SK-N-SH treated with all-trans-retinoic acid at 6 μM for 48 hours (cell line): ENCODE measurements around the gene MIGA1.

Experiments
- ATAC-seq: fragments of 200-7000 bp; cut with Tn5 transposase; 3 replicates; pipeline ENCODE4 v1.9.1; 2020; ENCODE audit warnings: mild to moderate bottlenecking, moderate library complexity
- ARNTL ChIP-seq: fragments of 450-650 bp; formaldehyde crosslinking; IDR thresholded peaks from 2 replicates; pipeline ENCODE4 v1.5.0; 2020; ENCODE audit warnings: low read depth, mild to moderate bottlenecking, moderate library complexity, borderline replicate concordance
- BACH2 ChIP-seq: fragments of 250-450 bp; sonication (Bioruptor Pico); IDR thresholded peaks from 2 replicates; pipeline ENCODE4 v1.9.0; 2021; ENCODE audit warnings: mild to moderate bottlenecking, borderline replicate concordance
- CREB5 ChIP-seq: fragments of 250-450 bp; sonication (Bioruptor Pico); IDR thresholded peaks from 2 replicates; pipeline ENCODE4 v1.5.1; 2020; ENCODE audit warnings: low read depth, mild to moderate bottlenecking, moderate library complexity
- CSDC2 ChIP-seq: fragments of 250-450 bp; sonication (Bioruptor Pico); IDR thresholded peaks from 2 replicates; pipeline ENCODE4 v1.5.0; 2020; ENCODE audit warnings: mild to moderate bottlenecking, moderate library complexity
- CSRNP3 ChIP-seq: fragments of 250-450 bp; sonication (Bioruptor Pico); IDR thresholded peaks from 2 replicates; pipeline ENCODE4 v1.5.1; 2021; ENCODE audit warnings: mild to moderate bottlenecking, moderate library complexity
- GLIS3 ChIP-seq: fragments of 250-450 bp; sonication (Bioruptor Pico); IDR thresholded peaks from 2 replicates; pipeline ENCODE4 v1.5.0; 2020; ENCODE audit warnings: mild to moderate bottlenecking, moderate library complexity
- ISL1 ChIP-seq: fragments of 250-450 bp; sonication (Bioruptor Pico); IDR thresholded peaks from 2 replicates; pipeline ENCODE4 v2.1.2; 2022; ENCODE audit warnings: mild to moderate bottlenecking, moderate library complexity
- RARB ChIP-seq: fragments of 250-450 bp; sonication (Bioruptor Pico); IDR thresholded peaks from 2 replicates; pipeline ENCODE4 v1.8.0; 2021; ENCODE audit warnings: mild to moderate bottlenecking, moderate library complexity
- SNAI2 ChIP-seq: fragments of 250-450 bp; sonication (Bioruptor Pico); IDR thresholded peaks from 2 replicates; pipeline ENCODE4 v1.5.0; 2020; ENCODE audit warnings: mild to moderate bottlenecking, moderate library complexity
- TOX ChIP-seq: fragments of 250-450 bp; sonication (Bioruptor Pico); IDR thresholded peaks from 2 replicates; pipeline ENCODE4 v1.8.0; 2021; ENCODE audit warnings: mild to moderate bottlenecking, moderate library complexity, borderline replicate concordance
- ZC3H10 ChIP-seq: fragments of 250-450 bp; sonication (Bioruptor Pico); IDR thresholded peaks from 2 replicates; pipeline ENCODE4 v1.5.1; 2021; ENCODE audit warnings: mild to moderate bottlenecking, moderate library complexity
- ZFP3 ChIP-seq: fragments of 250-450 bp; sonication (Bioruptor Pico); IDR thresholded peaks from 2 replicates; pipeline ENCODE4 v1.5.0; 2020; ENCODE audit warnings: mild to moderate bottlenecking, moderate library complexity
- ZFP30 ChIP-seq: fragments of 450-650 bp; formaldehyde crosslinking; IDR thresholded peaks from 2 replicates; pipeline ENCODE4 v1.5.0; 2022; ENCODE audit warnings: mild to moderate bottlenecking, moderate library complexity
- ZNF565 ChIP-seq: fragments of 450-650 bp; formaldehyde crosslinking; conservative IDR thresholded peaks from 2 replicates; pipeline ENCODE4 v1.5.0; 2020; ENCODE audit warnings: low read depth, mild to moderate bottlenecking, moderate library complexity
- ZNF8 ChIP-seq: fragments of 450-650 bp; formaldehyde crosslinking; IDR thresholded peaks from 2 replicates; pipeline ENCODE4 v1.5.0; 2020; ENCODE audit warnings: mild to moderate bottlenecking, moderate library complexity

The MIGA1 gene

GRCh38 chr1:77888781-77889642 lies 109.6 kb downstream of the MIGA1 start:
- TF ChIP-seq ZFP30 (CRISPR knock-in tag) = no peak
- TF ChIP-seq ZNF8 (CRISPR knock-in tag) = no peak
- TF ChIP-seq CSRNP3 = no peak
- TF ChIP-seq CSDC2 (CRISPR knock-in tag) = no peak
- ATAC-seq = peak; percentile 77

GRCh38 chr1:77889671-77890070 lies 110.2 kb downstream of the MIGA1 start:
- peak; percentile 35 for ATAC-seq
- TF ChIP-seq ISL1 = peak; percentile 69
- TF ChIP-seq CREB5 (CRISPR knock-in tag) = peak; percentile 50; the same call in 1 of the 2 replicates
- TF ChIP-seq ZFP30 (CRISPR knock-in tag) = no peak
- TF ChIP-seq CSDC2 (CRISPR knock-in tag) = no peak

- TF ChIP-seq TOX (CRISPR knock-in tag) = no peak
- TF ChIP-seq GLIS3 (CRISPR knock-in tag) = no peak
- TF ChIP-seq CSRNP3 = no peak
- no peak for TF ChIP-seq RARB
- TF ChIP-seq ZFP30 (CRISPR knock-in tag) = peak; percentile 50; the same call in 1 of the 2 replicates
- no peak for TF ChIP-seq ZFP3 (CRISPR knock-in tag)
- TF ChIP-seq ZC3H10 (CRISPR knock-in tag) = no peak
- TF ChIP-seq CSDC2 (CRISPR knock-in tag) = no peak
- no peak for ATAC-seq
These were observed 111.8 kb downstream of the MIGA1 start for GRCh38 chr1:77891200-77891599.

GRCh38 chr1:77899647-77900320 lies 120.3 kb downstream of the MIGA1 start:
- ATAC-seq = no peak
- TF ChIP-seq ZFP30 (CRISPR knock-in tag) (no peak), RARB (no peak)

- TF ChIP-seq ZNF8 (CRISPR knock-in tag) (no peak), ARNTL (no peak)
- peak; percentile 96 for ATAC-seq
These were observed 121.3 kb downstream of the MIGA1 start for GRCh38 chr1:77900687-77901293.

- TF ChIP-seq ZNF8 (CRISPR knock-in tag) (no peak), ZNF565 (CRISPR knock-in tag) (no peak), BACH2 (no peak), CREB5 (CRISPR knock-in tag) (no peak), SNAI2 (CRISPR knock-in tag) (no peak), ZFP3 (CRISPR knock-in tag) (peak; percentile 95)
These were observed 126.2 kb downstream of the MIGA1 start for GRCh38 chr1:77905603-77906002.

More at GRCh38 chr1:77905603-77906002, 126.2 kb downstream of the MIGA1 start:
- no peak for ATAC-seq
